Activated effector memory CD4-positive, alpha-beta T cell treated with anti-CD3 and anti-CD28 coated beads, Interleukin-2, amount 50 U/mL, for 16 hours (primary cell): Measurements from ENCODE around the gene ZNF385C.

Experiments
- DNase-seq: peaks from one replicate; pipeline ENCODE4 v3.0.0-alpha.2; 2020

ZNF385C gene

DNA sequence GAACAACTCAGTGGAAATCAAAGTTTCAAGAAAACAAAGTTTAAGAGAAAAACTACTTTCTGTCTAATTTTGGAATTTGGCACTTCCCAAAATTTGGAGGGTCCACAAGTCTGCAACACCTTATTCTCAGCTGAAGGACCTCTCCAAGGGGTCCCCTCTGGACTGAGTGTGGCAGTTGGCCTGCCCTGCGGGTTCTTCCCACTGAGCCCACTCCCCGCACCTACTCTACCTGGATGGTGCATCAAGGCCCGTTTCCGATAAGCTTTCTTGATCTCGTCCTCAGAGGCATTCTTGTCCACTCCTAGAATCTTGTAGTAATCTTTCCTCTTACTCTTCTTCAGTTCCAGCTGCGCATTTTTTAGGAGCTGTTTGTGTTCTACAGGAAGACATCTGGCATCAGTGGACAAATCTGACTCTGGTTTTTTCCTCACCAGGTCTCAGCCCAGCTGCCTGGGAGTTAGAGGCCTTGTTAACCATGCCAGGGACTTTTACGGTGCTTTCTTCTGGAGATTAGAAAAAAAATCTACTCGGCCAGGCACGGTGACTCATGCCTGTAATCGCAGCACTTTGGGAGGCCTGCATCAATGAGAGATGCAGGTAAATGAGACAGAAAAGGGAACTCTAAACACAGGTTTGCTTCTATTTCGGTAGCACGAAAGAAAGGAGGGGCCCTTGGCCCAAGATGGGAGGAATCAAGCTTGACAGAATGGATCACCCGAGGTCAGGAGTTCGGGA, 116.1 kb downstream of the ZNF385C start:
- no peak for DNase-seq

- peak; percentile 36 for DNase-seq
Measured at GRCh38 chr17:41977991-41978390, 120.3 kb downstream of the ZNF385C start.

- no peak for DNase-seq
Measured at GRCh38 chr17:41976142-41976768, 122.0 kb downstream of the ZNF385C start.
